Effector memory CD8-positive, alpha-beta T cell (primary cell): ENCODE results near the gene TMEM53.

ENCODE experiments used
- ATAC-seq: fragments of 150-1000 bp; cut with Tn5 transposase; replicated peaks from 2 replicates; pipeline ENCODE4 v1.10.0; 2021; ENCODE audit warnings: mild to moderate bottlenecking, moderate library complexity
- DNase-seq, 3 experiments: peaks; one replicate each; pipeline ENCODE4 v3.0.0; 2021
- H3K27ac Mint-ChIP-seq, 2 donors: one replicate each; pipeline ENCODE4 v1.8.0; 2022; ENCODE audit warnings: mild to moderate bottlenecking in 2 of 2, mixed read lengths in 2 of 2, moderate library complexity in 2 of 2
- H3K27me3 Mint-ChIP-seq, 2 donors: one replicate each; pipeline ENCODE4 v1.8.0; 2022; ENCODE audit warnings: mixed read lengths in 2 of 2
- H3K36me3 Mint-ChIP-seq: one replicate; pipeline ENCODE4 v1.8.0; 2022; ENCODE audit warnings: mild to moderate bottlenecking, moderate library complexity, mixed read lengths; ENCODE audit not compliant: insufficient read depth
- H3K4me1 Mint-ChIP-seq, 2 donors: one replicate each; pipeline ENCODE4 v1.8.0; 2022; ENCODE audit warnings: low read depth in 2 of 2, mixed read lengths in 2 of 2
- H3K4me3 Mint-ChIP-seq, 2 donors: one replicate each; pipeline ENCODE4 v1.8.0; 2022; ENCODE audit warnings: mild to moderate bottlenecking in 2 of 2, mixed read lengths in 2 of 2, moderate library complexity in 2 of 2
- H3K9me3 Mint-ChIP-seq, 2 donors: one replicate each; pipeline ENCODE4 v1.8.0; 2022; ENCODE audit warnings: mixed read lengths in 2 of 2

TMEM53 gene

DNA sequence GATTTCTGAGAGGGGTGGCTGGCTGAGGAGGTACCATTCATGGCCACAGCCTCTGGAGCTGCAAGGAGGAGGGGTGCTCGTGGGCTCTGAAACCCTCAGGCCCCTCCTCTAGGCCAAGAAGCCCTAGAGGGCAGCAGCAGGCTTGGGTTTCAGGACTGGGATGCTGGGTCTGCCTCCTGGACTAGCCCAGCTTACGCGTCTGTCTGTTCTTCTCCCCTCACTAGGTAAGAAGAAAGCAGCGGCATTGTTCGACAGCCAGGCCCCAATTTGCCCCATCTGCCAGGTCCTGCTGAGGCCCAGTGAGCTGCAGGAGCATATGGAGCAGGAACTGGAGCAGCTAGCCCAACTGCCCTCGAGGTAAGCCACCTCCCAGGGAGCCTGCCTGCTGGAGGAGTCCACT lies 60.3 kb downstream of the TMEM53 start:
- H3K9me3 Mint-ChIP-seq, result no peaks in the 10 kb centered on the region

DNA sequence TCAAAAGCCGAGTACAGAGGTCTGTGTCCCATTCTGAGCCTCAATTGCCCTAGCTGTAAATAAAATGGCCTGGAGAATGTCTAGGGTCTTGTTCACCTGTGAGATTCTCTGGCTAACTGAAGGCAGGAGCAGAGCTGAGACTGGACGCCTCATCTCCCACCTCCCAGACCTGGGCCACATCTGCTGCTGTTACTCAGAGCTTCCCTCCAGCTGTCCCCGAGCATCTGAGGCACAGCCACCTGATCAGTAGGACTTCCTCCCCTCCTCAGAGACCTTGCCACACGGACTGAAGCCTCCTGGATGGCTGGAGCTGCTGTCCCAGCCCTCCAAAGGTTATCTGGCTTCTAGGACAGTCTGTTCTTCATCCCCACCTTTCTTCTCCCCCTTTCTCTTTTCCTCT lies 62.4 kb downstream of the TMEM53 start:
- Mint-ChIP-seq H3K4me1 (no peaks in the 10 kb centered on the region), H3K9me3 (no peaks in the 10 kb centered on the region), H3K36me3 (no peaks in the 10 kb centered on the region), H3K27ac (no peak overlapping the region), H3K4me3 (no peak overlapping the region), H3K27me3 (peaks cover 6 to 11% of the 10 kb centered on the region in 2 donors)
- no peak for DNase-seq
- no peak for ATAC-seq

More for the DNA sequence above, 60.3 kb downstream of the TMEM53 start:
- DNase-seq (no peak), ATAC-seq (no peak)
- no peak overlapping the region for H3K27ac Mint-ChIP-seq
- peaks cover 0 to 10% of the 10 kb centered on the region in 2 donors for H3K27me3 Mint-ChIP-seq
- H3K4me1 Mint-ChIP-seq, result no peaks in the 10 kb centered on the region
- no peaks in the 10 kb centered on the region for H3K36me3 Mint-ChIP-seq
- H3K4me3 Mint-ChIP-seq, result no peak overlapping the region

DNA sequence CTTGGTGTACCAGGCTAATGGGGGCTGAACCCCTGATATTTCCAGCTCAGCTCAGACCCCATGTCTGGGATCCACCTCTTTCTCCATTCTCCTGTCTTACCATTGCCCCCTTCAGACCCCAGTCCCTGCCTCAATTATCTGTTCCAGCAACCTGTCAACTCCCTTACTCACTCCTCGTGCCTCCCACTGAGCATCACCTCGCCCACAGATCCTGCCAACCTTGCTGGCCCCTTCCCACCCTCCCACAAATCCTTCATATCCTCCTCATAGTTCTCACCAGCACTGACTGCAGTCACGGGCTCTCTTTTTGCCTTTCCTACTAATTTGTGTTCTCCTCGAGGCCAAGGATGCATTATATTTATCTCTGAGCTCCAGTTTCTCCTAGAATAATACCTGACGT lies 62.9 kb downstream of the TMEM53 start:
- H3K4me1 Mint-ChIP-seq, result no peaks in the 10 kb centered on the region
- peaks cover 6 to 11% of the 10 kb centered on the region in 2 donors for H3K27me3 Mint-ChIP-seq
- no peaks in the 10 kb centered on the region for H3K9me3 Mint-ChIP-seq
- H3K4me3 Mint-ChIP-seq, result no peak overlapping the region
- ATAC-seq (no peak), DNase-seq (no peak)
- no peak overlapping the region for H3K27ac Mint-ChIP-seq
- H3K36me3 Mint-ChIP-seq, result no peaks in the 10 kb centered on the region

DNA sequence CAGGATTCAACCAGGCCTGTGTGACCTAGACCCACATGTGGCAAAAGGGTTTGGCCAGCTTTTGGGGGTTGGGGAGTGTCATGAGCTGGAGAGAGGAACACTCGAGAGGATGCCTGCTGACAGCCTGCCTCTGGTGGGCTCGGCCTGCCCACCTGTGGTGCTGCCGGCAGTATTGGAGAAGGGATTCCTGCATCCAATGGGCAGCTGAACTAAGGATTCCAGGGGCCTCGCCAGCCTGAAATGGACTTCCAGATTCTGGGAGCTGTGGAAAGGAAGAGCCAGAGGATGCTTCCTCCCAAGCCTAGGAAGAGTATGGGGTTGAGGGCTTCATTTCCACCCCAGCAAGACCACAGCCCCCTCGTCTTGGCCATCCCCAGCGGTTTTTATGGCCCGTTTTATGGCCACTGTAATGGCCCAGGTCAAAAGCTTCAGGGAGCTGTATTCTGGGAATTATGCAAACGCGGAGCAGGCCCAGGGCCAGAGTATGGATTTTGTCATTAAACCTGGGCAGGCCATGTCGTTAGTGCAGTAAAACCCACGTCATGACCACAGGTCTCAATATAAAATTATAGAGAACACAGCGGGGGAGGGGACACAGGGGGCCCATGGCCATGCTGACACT lies 63.6 kb downstream of the TMEM53 start:
- no peaks in the 10 kb centered on the region for H3K4me1 Mint-ChIP-seq
- H3K9me3 Mint-ChIP-seq, result no peaks in the 10 kb centered on the region
- DNase-seq (no peak), ATAC-seq (no peak)
- peaks cover 6 to 11% of the 10 kb centered on the region in 2 donors for H3K27me3 Mint-ChIP-seq
- no peak overlapping the region for H3K27ac Mint-ChIP-seq
- no peaks in the 10 kb centered on the region for H3K36me3 Mint-ChIP-seq
- H3K4me3 Mint-ChIP-seq, result no peak overlapping the region

DNA sequence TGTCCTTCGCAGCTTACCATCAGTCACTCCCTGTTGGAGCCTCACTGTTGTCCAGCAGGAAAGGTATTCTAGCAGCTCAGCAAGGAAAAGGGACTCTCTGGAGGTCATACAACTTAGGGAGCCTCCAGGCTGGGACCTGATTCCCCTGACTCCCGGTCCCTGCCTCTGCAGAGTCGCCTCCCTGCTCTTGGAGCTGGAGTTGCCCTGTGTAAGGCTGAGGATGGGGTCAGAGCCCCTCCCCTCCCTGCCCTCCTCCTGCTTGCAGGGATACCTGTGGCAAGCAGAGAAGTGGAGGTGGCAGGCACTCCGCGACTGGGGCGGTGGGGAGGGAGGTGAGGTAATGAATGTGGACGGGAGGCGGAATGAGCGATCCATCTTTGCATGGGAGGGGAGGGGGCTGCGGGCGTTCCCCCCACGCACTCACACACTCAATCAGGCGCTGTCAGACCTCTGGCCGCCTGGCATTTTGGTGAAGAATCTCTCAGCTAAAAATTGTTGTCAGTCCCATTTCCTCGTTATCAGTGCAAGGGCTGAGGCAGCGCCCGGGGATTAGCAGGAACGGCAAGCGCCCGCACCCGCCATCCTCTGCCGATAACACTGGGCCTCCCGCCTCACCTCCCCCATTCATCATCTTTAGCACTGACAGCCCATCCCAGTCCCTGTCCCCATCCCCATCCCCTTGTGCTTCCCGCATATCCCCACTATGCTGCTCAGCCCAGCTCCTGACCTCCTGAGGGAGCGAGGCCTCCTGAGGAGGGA lies 64.3 kb downstream of the TMEM53 start:
- Mint-ChIP-seq H3K4me1 (no peaks in the 10 kb centered on the region), H3K9me3 (no peaks in the 10 kb centered on the region), H3K27me3 (peaks cover 6 to 11% of the 10 kb centered on the region in 2 donors), H3K27ac (no peak overlapping the region), H3K4me3 (no peak overlapping the region), H3K36me3 (no peaks in the 10 kb centered on the region)
- ATAC-seq (no peak), DNase-seq (no peak)

DNA sequence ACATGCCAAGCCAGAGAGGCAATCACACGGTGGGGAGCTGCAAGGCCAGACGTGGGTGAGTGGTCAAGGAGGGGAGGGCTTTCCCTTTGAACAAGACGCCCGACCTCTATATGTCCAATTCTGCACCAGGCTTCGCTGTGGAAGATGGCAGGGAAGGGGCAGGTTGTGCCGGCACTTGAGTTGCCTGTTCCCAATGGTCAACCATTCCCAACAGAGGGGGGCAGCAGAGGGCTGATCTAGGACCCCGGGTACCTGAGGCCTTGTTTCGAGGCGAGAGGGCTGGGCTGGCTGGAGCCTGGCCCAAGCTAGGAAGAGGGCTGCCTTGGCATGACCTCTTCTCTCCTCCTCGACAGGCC lies 64.9 kb downstream of the TMEM53 start:
- Mint-ChIP-seq H3K27ac (no peak overlapping the region), H3K27me3 (peaks cover 6 to 11% of the 10 kb centered on the region in 2 donors), H3K36me3 (no peaks in the 10 kb centered on the region), H3K9me3 (no peaks in the 10 kb centered on the region), H3K4me3 (no peak overlapping the region), H3K4me1 (no peaks in the 10 kb centered on the region)
- DNase-seq, result peak; percentile 13 to 29 (median 20)
- no peak for ATAC-seq

DNA sequence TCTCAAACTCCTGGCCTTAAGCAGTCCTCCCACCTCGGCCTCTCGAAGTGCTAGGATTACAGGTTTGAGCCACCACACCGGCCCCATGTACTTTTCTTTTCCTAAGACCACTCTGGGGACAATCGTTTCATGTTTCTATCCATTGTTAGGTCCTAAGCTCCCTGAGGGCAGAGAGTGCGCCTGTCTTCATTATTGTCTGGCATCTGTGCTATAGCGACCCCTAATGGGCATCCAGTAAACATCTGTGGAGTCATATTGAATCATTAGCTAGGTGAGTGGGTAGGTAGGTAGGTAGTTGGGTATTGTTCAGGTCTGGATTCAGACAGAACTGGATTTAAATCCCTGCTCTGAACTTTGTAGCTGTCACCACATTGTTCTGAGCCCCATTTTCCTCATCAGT lies 66.1 kb downstream of the TMEM53 start:
- Mint-ChIP-seq H3K36me3 (no peaks in the 10 kb centered on the region), H3K9me3 (no peaks in the 10 kb centered on the region), H3K4me1 (no peaks in the 10 kb centered on the region), H3K27ac (no peak overlapping the region), H3K27me3 (peaks cover 6 to 11% of the 10 kb centered on the region in 2 donors), H3K4me3 (no peak overlapping the region)
- DNase-seq (no peak), ATAC-seq (no peak)

DNA sequence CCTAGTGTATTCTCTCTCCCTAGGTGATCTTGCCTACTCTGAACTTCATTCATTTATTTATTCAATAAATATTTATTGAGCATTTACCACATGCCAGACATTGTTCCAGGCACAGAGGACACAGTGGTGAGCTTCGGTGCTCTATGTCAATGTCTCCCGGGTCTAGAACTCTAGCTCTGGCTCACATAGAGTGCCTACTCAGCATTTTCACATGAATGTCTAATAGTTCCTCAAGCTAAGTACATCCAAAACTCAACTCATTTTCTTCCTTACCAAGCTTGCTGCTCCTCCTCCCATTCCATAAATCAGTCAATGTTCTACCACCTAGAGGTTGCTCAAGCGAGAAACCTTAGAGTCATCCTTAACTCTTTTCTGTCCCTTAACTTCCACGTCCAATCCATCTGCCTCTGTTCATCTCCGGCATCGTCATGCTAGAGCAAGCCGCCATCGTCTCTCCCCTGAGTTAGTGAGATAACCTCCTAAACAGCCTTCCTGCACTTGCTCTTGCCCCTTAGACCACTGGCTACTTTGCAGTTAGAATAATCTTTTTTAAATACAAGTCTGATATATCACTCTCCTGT lies 67.5 kb downstream of the TMEM53 start:
- DNase-seq, result no peak
- Mint-ChIP-seq H3K27ac (no peak overlapping the region), H3K36me3 (no peaks in the 10 kb centered on the region), H3K4me3 (no peak overlapping the region), H3K9me3 (no peaks in the 10 kb centered on the region), H3K27me3 (peaks cover 6 to 11% of the 10 kb centered on the region in 2 donors), H3K4me1 (no peaks in the 10 kb centered on the region)
- no peak for ATAC-seq

DNA sequence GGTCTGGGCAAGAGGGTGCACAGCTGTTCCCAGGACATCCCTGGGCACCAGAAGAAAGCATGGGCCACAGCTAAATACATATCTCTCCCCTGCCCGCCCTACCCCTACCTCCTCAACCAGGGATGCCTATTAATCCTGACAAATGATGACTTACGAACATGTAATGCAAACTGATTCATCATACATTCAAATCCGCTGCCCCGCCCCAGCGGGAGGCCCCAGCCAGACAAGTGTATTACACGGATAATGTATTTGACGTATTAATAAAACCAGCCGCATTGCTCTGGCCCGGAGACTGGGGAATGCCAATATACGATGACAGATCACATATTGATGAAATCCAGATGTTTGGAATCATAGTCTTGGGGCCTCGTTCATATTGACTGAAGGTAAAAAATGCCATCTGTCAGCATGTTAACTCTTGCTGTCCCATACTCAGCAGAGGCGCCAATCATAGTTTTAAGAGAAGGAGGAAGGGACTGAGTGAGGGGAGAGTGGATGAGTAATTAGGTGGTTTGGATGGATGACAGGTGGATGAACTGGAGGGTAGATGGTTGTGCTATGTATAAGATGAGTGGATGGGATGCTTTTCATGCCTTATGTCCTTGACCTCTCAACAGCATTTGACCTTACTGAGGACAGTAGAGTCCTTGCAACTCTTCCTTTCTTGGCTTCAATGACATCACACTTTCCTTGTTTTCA lies 68.2 kb downstream of the TMEM53 start:
- Mint-ChIP-seq H3K9me3 (no peaks in the 10 kb centered on the region), H3K4me3 (no peak overlapping the region), H3K4me1 (no peaks in the 10 kb centered on the region), H3K27ac (no peak overlapping the region), H3K36me3 (no peaks in the 10 kb centered on the region), H3K27me3 (peaks cover 6 to 11% of the 10 kb centered on the region in 2 donors)
- ATAC-seq (no peak), DNase-seq (no peak)

DNA sequence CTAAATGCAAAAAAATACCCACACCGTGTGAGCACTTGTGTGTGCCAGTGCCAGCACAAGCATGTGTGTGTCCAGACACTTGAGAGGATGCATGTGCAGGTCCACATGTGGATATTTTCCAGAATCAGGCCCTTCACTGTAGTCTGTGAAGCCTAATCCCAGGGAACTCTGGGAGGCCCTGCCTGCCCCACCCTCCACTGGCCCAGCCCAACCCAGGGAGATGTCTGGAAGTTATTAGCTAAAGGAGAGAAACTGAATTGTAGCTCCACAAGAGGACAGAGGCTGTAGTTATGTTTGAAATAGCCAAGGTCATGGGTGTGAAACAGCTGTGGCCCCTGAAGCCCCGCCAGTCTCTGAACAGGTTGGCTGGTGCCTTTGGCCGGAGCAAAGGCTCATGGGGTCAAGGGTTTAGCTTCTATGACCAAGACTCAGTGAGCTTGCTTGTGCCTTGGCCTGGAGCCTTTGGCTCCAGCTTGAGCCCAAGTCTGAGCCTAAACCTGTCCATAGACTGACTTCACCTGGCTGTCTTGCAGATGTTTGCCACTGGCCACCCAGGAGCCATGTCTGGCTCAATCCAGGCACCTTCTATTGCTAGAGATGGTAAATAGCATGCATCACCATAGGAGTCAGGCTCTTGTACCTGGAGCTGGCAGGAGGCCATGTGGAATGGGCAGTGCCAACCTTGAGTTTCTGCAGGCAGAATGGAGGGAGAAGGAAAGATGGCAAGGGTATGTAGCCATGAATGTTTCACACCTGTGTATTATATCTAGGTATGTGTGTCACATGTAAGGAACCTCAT lies 69.9 kb downstream of the TMEM53 start:
- Mint-ChIP-seq H3K4me3 (no peak overlapping the region), H3K27me3 (peaks cover 6 to 11% of the 10 kb centered on the region in 2 donors), H3K9me3 (no peaks in the 10 kb centered on the region), H3K4me1 (no peaks in the 10 kb centered on the region), H3K27ac (no peak overlapping the region), H3K36me3 (no peaks in the 10 kb centered on the region)
- DNase-seq, result no peak
- ATAC-seq, result no peak

DNA sequence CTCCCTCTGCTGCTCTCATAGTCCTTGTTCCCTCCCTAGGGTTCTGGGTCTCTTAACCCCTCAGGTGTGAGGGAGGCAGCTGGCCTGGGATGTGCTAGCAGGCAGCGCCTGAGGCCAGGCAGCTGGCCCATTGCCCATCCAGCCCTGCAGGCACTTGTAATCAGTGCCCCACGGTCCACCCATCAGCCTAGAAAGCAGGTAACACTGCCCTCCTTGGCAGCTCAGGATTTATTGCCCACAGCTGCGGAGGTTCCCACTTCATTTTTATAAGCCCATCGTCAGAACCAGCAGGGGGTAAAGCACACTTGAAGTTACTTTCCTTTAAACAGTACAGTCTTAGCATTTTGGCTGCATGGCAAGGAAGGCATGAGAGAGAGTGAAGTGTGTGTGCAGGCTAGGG lies 70.6 kb downstream of the TMEM53 start:
- Mint-ChIP-seq H3K27me3 (peaks cover 6 to 7% of the 10 kb centered on the region in 2 donors), H3K4me3 (no peak overlapping the region), H3K27ac (no peak overlapping the region), H3K4me1 (no peaks in the 10 kb centered on the region), H3K36me3 (no peaks in the 10 kb centered on the region), H3K9me3 (no peaks in the 10 kb centered on the region)
- no peak for DNase-seq
- ATAC-seq, result no peak
